GM18861 (cell line): ENCODE results near the gene CLEC16A.

Source experiments
- ATAC-seq: cut with Tn5 transposase; IDR thresholded peaks from one replicate; pipeline ENCODE4 v1.9.1; 2021; ENCODE audit not compliant: unreplicated experiment

Gene CLEC16A, protein sequence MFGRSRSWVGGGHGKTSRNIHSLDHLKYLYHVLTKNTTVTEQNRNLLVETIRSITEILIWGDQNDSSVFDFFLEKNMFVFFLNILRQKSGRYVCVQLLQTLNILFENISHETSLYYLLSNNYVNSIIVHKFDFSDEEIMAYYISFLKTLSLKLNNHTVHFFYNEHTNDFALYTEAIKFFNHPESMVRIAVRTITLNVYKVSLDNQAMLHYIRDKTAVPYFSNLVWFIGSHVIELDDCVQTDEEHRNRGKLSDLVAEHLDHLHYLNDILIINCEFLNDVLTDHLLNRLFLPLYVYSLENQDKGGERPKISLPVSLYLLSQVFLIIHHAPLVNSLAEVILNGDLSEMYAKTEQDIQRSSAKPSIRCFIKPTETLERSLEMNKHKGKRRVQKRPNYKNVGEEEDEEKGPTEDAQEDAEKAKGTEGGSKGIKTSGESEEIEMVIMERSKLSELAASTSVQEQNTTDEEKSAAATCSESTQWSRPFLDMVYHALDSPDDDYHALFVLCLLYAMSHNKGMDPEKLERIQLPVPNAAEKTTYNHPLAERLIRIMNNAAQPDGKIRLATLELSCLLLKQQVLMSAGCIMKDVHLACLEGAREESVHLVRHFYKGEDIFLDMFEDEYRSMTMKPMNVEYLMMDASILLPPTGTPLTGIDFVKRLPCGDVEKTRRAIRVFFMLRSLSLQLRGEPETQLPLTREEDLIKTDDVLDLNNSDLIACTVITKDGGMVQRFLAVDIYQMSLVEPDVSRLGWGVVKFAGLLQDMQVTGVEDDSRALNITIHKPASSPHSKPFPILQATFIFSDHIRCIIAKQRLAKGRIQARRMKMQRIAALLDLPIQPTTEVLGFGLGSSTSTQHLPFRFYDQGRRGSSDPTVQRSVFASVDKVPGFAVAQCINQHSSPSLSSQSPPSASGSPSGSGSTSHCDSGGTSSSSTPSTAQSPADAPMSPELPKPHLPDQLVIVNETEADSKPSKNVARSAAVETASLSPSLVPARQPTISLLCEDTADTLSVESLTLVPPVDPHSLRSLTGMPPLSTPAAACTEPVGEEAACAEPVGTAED

DNA sequence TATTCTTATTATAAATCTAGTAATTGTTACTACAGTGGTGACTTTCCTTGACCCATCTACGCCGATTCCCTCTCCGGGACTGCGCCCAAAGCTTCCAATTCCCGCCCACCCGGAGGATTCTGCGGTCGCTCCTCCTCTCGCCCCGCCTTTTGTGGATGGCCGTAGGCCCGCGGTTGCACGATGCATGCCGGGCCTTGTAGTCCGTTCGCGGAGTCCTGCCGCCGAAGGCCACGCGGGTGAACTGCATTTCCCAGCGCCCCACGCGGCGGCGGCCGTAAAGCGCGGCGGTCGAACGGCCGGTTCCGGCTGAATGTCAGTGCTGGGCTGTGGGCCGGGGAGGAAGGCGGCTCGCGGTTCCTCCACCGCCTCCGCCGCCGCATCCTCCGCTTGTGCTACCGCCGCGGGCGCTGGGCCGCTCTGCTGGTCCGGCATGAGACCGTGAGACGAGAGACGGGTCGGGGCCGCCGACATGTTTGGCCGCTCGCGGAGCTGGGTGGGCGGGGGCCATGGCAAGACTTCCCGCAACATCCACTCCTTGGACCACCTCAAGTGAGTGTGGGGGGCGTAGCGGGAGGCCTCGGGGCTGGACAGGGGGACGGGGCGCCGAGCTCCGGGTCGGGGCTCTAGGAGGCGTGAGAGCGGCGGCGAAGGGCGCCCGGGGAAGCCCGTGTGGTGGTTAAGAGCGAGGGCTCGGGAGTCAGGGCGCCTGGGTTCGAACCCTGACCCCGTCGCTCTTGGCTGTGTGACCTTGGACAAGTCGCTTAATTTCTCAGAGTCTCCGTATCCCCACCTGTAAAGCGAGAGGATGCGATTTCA, at the start of gene CLEC16A:
Gene CLEC16A (plus strand): TSS at position 316 of the 816 bp plus-strand sequence. CDS start 154 bp downstream, at position 470.
- peak; percentile 58 for ATAC-seq

DNA sequence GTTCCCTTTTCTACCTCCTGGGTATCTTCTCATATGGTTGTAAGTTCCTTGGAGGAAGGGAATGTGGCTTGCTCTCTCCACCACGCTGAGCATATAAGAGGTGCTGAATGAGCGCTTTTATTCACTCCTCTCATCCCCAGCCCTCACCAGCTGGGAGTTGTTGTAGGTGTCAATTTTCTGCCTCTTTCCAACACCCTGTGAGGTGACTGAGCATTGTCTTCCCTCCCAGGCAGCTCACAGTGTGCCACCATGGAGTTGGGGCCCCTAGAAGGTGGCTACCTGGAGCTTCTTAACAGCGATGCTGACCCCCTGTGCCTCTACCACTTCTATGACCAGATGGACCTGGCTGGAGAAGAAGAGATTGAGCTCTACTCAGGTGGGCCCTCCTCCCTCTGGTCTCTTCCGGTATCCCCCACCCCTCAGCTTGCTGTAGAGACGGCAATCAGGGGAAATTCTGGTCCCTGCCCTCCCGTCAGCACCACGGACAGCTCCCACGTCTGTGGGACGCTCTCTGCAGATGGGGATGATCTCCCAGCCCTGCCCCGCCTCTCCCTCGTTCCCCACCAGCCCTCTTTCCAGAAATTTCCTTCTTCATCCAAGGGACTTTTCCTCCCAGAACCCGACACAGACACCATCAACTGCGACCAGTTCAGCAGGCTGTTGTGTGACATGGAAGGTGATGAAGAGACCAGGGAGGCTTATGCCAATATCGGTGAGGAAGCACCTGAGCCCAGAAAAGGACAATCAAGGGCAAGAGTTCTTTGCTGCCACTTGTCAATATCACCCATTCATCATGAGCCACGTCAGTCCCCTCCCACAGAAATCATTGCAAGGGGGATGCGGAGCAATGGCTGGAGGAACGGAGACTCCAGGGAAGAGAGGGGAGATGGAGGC, 49.1 kb upstream of the CLEC16A start:
- ATAC-seq, result no peak

DNA sequence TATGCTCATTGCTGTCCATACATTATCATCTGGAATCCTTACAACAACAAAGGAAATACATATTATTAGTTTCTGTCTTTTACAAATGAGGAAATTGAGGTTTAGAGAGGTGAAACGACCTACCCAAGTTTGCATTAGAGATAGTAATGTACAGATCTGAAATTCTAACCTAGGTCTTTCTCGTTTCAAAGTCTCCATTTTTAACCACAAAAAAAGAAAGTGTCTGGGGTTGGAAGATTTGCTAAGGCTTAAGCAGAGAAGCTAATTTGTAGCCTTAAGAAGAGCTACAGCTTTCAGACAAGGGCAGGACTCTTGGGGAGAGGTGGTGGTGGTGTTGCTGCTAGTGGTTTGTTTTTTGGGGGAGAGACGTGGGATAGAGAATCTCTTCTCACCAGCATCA, 48.2 kb upstream of the CLEC16A start:
- no peak for ATAC-seq

DNA sequence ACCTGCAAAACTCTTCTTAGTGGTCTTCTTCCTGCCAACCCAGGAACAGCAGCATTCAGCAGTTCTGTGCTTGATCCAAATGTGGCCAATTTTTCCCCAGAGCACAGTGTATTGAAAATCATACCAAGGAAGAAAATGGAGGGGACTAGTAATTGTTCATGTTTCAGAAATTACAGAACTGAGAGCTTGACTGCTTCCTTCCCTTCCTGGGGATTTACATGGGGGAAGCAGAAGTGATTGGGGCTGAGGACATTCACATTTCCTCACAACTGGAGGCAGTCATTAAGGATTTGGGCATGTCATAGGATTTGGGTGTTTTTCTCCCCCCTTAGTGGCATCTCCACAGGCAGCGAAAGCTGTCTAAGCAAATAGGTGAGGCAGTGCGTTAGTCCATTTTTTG, 47.6 kb upstream of the CLEC16A start:
- no peak for ATAC-seq

DNA sequence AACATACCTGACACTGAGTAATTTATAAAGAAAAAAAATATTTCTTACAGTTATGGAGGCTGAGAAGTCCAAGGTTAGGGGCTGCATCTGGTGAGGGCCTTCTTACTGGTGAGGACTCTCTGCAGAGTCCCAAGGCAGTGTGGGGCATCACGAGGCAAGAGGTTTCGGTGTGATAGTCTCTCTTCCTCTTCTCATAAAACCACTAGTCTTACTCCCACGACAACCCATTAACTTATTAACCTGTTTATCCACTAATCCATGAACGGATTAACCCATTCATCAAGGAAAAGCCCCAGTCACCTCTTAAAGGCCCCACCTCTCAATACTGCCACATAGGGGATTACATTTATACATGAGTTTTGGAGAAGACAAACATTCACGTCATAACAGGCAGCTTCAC, 47.2 kb upstream of the CLEC16A start:
- ATAC-seq, result no peak

DNA sequence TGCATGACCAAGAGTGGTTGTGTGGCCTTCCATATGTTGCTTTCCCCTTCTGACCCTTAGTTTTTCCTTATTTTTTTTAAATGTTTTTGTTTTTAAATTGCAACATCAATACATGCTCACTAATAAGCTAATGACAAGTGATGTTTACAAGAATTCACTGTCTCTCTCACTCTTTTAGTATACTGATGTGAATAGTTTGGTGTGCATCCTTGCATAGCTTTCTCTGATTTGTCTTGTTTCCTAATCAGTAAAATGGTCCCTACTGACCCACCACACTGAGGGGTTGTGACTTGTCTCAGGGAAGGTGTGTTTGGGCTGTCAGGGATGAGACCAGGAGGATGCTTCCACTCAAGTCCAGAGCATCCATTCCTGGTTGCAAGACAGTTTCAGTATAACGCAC, 41.4 kb upstream of the CLEC16A start:
- no peak for ATAC-seq

DNA sequence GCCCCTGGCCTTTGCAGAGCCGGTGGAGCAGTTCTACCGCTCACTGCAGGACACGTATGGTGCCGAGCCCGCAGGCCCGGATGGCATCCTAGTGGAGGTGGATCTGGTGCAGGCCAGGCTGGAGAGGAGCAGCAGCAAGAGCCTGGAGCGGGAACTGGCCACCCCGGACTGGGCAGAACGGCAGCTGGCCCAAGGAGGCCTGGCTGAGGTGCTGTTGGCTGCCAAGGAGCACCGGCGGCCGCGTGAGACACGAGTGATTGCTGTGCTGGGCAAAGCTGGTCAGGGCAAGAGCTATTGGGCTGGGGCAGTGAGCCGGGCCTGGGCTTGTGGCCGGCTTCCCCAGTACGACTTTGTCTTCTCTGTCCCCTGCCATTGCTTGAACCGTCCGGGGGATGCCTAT, 37.9 kb upstream of the CLEC16A start:
- no peak for ATAC-seq

DNA sequence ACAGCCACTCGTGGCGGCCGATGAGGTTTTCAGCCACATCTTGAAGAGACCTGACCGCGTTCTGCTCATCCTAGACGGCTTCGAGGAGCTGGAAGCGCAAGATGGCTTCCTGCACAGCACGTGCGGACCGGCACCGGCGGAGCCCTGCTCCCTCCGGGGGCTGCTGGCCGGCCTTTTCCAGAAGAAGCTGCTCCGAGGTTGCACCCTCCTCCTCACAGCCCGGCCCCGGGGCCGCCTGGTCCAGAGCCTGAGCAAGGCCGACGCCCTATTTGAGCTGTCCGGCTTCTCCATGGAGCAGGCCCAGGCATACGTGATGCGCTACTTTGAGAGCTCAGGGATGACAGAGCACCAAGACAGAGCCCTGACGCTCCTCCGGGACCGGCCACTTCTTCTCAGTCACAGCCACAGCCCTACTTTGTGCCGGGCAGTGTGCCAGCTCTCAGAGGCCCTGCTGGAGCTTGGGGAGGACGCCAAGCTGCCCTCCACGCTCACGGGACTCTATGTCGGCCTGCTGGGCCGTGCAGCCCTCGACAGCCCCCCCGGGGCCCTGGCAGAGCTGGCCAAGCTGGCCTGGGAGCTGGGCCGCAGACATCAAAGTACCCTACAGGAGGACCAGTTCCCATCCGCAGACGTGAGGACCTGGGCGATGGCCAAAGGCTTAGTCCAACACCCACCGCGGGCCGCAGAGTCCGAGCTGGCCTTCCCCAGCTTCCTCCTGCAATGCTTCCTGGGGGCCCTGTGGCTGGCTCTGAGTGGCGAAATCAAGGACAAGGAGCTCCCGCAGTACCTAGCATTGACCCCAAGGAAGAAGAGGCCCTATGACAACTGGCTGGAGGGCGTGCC, 37.2 kb upstream of the CLEC16A start:
- ATAC-seq, result no peak

DNA sequence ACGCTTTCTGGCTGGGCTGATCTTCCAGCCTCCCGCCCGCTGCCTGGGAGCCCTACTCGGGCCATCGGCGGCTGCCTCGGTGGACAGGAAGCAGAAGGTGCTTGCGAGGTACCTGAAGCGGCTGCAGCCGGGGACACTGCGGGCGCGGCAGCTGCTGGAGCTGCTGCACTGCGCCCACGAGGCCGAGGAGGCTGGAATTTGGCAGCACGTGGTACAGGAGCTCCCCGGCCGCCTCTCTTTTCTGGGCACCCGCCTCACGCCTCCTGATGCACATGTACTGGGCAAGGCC, 36.7 kb upstream of the CLEC16A start:
- no peak for ATAC-seq

DNA sequence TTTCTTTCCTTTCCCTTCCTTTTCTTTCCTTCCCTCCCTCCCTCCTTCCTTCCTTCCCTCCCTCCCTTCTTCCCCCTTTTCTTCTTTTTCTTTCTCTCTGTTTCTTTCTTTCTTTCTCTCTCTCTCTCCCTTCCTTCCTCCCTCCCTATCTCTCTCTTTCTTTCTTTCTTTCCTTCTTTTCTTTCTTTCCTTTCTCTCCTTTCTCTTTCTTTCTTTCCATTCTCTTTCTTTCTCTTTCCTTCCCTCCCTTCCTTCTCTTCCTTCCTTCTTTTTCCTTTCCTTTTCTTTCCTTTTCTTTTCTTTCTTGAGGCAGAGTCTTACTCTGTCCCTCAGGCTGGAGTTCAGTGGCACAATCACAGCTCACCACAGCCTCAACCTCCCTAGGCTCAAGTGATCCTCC, 33.1 kb upstream of the CLEC16A start:
- no peak for ATAC-seq

DNA sequence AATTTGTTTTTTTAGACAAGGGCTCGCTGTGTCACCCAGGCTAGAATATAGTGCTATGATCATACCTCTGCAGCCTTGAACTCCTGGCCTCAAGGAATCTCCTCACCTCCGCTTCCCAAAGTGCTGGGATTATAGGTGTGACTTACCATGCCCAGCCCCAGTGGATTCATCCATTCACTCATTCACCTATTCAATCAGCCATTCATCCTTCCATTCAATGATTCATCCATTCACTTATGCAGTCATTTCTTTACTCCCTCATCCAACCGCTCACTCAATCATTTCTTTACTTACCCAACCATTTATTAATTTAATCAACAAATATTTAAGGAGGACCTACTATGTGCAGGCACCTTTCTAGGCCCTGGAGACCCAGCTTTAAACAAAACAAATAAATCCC, 27.8 kb upstream of the CLEC16A start:
- no peak for ATAC-seq

DNA sequence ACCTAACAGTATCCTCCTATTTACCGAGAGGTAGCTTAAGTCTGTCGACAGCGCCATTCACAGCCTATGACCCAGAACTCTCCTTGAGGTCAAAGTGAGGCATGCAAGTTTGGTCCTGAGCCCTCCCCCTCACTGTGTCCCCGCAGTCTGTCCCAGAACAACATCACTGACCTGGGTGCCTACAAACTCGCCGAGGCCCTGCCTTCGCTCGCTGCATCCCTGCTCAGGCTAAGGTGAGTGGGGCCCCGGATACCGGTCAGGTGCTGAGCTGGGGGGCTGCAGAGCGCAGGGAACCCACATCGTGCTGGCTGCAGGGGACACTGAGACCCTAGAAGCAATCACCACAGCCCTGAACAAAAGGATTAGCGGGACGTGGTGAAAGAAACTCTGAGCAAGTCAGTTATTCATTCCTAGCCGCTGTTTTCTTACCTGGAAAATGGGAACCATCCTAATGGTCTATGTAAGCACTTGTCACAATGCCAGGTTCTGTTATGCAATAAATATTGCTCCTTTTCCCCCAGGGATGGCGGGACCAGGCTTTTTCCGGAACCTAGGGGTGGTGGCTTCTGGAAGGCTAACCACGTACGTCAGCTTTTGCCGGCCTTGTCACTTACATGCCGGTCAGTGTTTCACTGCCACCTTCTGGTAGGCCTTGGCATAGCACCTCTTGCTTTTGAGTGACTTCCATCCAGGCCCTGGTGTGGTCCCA, 25.9 kb upstream of the CLEC16A start:
- peak; percentile 85 for ATAC-seq

DNA sequence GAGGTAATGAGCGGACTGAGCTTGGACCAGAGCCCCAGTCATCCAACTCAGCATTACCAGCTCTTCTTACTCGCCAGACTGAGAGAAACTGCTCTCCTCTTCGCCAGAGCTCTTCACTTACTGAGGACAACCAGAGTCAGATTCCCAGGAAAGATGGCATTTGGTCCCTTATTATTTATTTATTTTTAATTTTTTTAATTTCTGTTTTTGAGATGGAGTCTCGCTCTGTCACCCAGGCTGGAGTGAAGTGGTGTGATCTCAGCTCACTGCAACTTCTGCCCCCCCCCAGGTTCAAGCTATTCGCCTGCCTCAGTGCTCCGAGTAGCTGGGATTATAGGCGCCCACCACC, 25.4 kb upstream of the CLEC16A start:
- ATAC-seq, result no peak

DNA sequence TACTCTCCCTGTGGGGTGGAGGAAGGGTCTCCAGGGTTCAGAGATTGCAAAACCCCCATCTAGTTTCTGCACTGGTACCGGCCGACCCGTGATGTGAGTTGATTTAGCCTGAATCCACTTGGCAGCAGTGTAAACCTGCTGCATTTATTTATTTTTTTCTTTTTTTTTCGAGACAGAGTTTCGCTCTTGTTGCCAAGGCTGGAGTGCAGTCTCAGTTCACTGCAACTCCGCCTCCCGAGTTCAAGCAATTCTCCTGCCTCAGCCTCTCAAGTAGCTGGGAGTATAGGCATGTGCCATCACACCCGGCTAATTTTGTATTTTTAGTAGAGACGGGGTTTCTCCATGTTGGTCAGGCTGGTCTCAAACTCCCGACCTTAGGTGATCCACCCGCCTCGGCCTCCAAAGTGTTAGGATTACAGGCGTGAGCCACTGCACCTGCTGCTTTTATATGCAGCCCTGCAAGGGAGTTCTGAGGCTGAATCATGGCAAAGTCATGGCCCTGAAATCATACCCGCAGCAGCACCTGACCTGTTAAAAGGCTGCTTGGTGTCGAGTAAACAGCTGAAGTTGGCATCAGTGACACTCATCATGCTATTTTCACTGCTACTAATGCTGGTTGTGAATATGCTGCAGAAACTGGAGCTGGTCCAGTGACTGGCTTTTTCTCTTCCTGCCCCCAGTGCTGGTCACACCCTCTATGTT, 23.5 kb upstream of the CLEC16A start:
- ATAC-seq, result no peak

DNA sequence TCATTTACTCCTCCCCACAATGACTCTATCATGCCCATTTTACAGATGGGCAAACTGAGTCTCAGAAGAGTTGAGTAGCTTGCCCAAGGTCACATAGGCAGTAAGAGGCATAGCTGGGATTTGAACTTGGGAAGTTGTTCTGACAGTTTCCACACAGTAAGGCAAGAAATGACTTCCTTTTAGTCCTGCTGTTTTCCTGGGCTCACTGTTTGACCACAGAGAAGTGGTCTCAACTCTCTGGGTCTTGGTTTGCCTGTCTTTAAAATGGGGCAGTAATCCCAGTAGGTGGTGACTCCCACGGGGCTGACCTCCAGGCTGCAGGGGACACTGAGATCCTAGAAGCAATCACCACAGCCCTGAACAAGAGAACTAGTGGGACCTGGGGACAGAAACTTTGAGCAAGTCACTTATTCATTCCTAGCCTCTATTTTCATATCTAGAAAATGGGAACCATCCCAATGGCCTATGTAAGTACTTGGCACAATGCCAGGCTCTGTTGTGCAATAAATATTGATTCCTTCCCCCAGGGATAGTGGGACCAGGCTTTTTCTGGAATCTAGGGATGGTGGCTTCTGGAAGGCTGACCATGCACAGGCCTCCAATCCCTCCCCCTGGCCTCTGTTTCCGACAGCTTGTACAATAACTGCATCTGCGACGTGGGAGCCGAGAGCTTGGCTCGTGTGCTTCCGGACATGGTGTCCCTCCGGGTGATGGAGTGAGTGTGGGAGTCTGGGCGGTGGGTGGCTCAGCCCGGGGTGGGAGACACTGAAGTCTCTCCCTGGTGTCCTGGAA, 22.6 kb upstream of the CLEC16A start:
- no peak for ATAC-seq

DNA sequence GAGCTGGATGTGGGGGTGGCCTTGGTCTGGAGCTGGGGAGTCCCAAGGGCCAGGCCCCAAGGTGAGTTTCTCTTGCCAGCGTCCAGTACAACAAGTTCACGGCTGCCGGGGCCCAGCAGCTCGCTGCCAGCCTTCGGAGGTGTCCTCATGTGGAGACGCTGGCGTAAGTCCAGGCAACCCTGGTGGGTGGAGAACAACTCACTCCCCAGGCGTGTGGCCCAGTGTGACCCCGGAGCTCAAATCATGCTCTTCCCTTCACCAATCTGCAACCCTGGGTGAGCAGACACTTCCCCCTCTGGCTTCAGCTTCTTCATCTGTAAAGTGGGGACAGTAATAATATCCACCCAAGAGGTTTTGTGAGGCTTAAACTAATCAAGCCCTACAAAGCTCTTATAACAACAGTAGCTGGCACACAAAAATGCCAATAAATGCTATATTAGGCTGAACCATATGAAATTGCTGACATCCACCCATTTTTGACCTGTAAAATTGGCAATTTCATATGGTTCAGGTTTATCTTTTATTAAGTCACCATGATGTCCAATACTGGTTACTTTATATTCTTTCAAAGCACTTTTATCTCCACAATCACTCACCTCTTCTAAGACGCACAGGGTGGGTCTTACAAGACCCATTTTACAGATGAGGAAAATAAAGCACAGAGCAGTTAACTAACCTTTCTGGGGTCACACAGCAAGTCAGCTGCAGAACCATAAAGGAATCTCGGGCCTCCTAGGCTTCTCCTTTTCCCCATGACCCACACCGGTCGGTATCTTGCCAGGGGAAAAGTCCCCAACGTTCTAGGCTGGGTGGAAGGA, 21.8 kb upstream of the CLEC16A start:
- ATAC-seq, result no peak
